GM10847 (cell line): ENCODE data around the gene PTN.

ENCODE experiments used
- POLR2A ChIP-seq: IDR thresholded peaks from 2 replicates; pipeline ENCODE4 v1.6.1; 2011; ENCODE audit not compliant: insufficient read length; ENCODE audit errors: extremely low read depth

PTN gene

DNA sequence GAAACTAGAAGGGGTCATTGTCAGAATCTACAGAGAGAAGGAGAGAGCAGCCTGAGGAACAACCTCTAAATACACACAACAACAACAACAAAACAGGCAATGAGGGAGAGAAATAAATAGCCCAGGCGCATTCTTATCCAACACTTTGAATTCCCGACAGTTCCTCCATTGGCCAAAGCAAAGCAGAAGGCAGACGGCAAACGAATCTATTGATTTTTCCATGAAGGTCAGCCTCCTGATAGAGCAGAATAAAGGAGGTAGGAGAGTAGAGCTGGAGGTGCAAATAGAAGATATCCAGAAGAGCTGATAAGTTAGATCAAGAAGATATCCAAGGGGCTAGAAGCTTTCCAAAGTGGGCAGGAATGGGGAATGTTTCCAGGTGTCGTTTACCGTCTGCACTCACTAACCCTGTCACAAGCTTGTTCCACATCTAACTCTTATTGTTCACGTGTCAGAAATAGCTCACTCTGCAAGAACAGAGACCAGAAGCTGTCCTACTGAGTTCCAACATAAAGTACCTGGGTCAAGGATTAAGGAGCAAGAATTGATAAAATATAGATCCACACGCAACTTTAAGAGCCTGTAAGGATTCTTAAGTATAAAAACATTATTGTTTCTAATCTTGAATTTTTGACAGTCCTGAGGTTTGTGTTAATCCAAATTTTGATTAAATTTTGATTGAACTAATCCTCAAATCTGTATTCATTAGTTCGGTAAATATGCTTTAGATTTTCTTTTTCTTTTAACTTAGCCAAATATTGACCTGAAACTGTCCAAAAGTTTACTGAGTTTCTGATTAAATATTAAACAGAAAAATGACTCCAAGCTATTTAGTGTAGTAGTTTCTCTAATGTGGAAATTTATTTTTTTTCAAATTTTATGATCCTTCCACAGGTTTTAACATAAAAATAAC, 45.7 kb downstream of the PTN start:
- TF ChIP-seq POLR2A = no peak

GRCh38 chr7:137296576-137296975, 47.0 kb downstream of the PTN start:
- TF ChIP-seq POLR2A = no peak

- TF ChIP-seq POLR2A = no peak
These were observed 47.7 kb downstream of the PTN start for GRCh38 chr7:137295739-137296324.

DNA sequence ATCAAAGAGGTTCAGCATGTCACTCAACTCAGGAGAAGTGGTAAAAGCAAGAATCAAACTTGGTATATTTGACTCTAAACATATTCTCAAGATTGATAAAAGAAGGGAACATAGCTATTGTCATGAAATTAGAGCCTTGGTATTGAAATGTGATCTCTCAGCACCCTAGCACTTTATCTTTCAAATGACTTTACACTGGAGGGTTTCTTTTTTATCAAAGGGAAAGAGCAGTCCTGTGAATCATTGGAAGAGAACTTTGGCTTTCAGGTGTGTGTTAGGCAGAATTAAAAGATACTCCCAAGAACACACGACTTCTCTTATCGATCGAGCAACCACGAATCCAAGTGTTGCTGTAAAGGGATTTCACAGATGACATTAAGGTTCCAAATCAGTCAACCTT, 54.4 kb downstream of the PTN start:
- TF ChIP-seq POLR2A = no peak

DNA sequence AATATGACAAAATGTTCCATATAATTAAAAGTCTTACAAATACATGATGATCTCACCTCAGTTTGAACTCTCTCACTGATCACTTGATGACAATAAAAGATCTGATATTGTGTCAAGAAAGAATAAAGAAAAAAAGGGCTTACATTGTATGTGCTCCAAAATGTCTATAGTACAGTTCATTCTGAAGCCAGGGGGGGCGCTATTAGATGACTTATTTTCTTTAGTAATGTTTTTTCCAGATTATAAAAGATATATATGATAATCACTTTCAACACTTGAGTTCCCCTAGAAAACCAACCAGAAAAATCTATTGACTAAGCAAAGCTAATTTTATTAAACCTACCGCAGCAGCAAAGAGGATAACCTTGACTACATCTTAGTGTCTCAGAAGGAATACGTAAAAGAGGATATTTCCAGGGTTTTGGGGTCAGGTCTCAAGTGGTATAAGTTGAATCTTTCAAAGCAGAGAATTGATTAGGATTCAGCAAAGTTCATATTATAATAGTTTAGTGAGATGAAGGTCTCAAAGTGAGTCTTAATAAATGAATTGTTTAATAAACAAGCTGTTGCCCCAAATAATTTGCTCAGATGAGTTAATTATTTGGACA, 55.8 kb downstream of the PTN start:
- TF ChIP-seq POLR2A = no peak

DNA sequence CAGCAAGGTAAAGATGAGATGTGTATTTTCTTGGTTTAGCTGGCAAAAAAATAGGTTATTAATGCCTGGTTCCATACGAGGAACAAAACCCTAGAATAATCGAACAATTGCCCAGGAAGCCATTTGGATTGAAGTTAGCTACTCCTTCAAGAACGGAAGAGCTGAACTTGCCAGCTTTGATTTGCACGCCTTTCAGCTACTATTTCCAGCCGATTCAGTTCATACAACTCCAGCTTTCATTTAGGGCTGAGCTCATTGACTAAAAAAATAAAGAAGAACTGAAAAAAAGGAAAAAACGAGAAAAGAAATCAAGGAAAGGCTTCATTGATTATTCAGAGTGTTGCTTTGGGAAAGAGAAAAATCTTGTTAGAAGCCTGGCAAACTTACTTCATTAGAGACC, 60.4 kb downstream of the PTN start:
- no peak for TF ChIP-seq POLR2A

DNA sequence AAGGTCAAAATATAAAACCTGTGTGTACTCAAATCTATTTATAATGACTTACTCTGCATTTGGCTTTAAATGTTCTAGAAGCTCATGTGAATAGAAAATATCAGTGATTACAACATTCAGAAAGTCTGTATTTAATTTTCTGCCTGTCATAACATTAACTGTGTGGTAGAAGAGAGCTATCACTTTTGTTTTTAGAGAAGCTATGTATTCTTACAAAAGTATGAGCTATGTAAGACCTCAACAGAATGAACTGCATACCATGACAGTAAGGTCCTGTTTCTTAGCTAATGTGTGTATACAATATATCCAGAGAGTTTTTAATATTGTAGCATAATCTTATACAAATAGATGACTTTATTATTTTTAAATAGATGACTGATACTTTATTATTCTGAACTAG, 61.5 kb downstream of the PTN start:
- TF ChIP-seq POLR2A = no peak

DNA sequence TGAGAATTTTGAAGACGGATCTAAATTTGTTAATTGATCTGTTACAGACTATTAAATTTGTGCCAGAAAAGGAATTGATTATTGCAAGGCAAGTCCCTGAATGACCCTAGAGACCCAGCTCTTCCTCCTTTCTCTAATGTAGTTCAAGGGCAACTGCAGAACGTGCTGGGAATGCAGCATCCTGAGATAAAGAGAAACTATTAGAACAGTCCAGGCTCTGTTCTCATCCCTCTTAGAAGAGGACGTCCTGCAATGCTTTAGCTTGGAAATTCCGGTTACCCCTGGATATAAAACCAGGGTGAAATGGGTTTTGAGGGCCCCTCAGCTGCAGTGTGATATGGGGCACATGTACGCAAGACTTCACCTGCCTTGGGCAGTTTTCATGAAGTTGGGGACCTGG, 67.3 kb downstream of the PTN start:
- TF ChIP-seq POLR2A = no peak

- TF ChIP-seq POLR2A = no peak
These were observed 71.3 kb downstream of the PTN start for GRCh38 chr7:137272249-137272648.

DNA sequence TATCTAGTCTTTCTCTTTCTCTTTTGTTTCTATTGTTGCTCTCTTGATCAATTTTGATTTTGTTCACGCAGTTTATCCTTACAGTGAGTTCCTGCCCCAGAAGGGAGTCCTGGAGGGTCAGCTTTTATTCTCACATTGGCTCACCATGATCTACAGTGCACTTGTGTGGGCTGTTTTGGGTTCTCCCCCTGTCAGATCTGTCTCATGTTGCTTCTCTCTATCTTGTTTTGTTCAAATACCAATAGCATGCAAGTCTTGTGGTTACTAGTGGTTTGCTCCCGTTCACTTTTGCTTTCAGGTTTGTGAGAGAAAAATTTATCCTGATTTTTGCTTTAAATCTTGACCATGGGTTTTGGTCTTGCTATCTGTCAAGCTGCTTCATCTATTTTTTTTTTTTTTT, 74.3 kb downstream of the PTN start:
- TF ChIP-seq POLR2A = no peak

DNA sequence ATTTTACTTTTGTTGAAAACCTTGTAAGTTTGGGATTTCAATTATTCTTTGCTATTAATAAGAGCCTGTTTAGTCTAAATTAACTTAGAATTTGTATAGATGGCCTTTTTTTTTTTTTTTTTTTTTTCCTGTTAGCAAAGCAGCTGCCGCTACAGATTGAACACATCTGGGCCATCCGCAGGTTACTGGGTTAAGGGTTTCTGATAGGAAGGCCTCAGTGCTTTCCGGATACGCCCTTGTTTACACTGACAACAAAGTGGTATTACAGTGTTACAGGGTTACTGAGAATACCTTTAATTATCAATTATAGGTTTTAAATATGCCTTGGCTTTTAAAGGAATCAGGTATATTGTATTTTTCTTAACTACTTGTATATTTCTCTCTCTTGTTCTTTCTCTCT, 76.8 kb downstream of the PTN start:
- no peak for TF ChIP-seq POLR2A

- TF ChIP-seq POLR2A = no peak
These were observed 80.9 kb downstream of the PTN start for GRCh38 chr7:137262599-137262998.

- TF ChIP-seq POLR2A = no peak
These were observed 85.0 kb downstream of the PTN start for GRCh38 chr7:137258552-137258951.

- no peak for TF ChIP-seq POLR2A
These were observed 88.8 kb downstream of the PTN start for GRCh38 chr7:137254766-137255165.

DNA sequence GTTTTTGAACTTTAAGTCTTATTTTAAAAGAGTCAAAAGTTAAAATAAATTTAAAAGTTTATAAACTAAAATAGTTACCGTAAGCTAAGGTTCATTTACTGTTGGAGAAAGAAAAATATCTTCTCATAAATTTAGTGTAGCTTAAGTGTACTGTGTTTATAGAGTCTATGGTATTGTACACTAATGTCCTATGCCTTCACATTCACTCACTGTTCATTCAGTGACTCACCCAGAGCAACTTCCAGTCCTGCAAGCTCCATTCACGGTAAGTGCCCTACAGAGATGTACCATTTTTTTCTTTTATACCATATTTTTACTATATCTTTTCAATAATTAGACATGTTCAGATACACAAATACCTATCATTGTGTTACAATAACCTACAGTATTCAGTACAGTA, 97.6 kb downstream of the PTN start:
- TF ChIP-seq POLR2A = no peak

DNA sequence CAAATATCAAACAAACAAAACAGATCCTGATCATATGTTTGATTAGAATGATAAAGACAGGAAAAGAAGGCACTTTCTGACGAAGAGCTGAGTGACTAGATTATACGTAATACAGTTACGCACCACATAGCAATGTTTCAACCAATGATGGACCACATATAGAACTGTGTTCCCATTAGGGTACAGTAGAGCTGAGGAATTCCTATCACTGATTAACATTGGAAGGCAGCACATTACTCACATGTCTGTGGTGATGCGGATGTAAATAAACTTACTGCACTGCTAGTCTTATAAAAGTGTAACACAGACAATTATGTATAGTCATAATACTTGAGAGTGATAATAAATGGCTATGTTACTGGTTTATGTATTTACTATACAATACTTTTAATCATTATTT, 98.3 kb downstream of the PTN start:
- no peak for TF ChIP-seq POLR2A

DNA sequence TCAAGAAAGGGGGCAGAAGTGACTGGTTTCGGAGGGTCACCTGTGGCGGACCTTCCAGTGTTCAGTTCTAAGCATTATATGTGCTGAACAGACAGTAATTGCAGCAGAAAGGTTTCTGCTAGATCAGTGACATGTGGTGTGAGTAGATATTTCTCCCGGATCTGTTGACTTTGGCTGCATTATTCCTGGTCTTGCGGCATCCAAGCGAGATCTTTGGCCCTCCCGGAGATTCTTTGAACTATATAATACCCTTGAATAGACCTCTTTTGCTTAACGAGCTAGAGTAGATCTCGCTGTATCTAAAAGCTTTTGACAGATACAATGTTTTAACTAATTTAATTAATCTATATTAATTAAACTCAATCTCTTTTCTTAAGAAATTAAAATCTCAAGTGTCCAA, 99.8 kb downstream of the PTN start:
- TF ChIP-seq POLR2A = no peak

- no peak for TF ChIP-seq POLR2A
These were observed 100.9 kb downstream of the PTN start for GRCh38 chr7:137242616-137243015.
